ENCODE results near the gene STPG3.

DNA sequence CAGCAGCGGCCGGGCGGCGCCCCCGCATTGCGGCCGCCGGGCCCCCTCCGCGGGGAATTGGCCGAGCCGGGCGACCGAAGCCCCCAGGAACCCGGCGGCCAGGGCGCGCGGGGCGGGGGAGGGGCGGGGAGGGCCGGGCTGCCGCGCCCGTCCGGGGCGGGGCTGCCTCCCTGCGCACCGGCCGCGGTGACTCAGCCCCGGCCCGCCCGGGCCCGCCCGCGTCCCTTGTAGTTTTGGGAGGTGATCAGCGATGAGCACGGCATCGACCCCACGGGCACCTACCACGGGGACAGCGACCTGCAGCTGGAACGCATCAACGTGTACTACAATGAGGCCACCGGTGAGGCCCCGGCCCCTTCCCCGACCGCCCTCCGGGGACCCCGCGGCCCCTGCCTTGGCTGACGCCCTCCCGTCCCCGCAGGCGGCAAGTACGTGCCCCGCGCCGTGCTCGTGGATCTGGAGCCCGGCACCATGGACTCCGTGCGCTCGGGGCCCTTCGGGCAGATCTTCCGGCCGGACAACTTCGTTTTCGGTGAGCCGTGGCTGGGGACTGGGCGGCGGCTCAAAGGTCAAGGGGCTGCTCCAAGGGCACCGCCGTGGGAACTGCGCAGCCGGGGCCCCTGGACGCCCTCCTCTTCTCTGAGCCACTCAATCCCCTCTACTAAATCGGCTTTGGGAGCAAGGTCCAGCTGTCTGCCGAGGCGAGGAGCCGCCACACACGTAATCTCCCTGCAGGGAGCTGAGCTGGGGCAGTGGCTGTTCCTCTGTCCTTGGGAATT is 9.4 kb upstream of the STPG3 start:
- TF ChIP-seq TAF1 (IDR thresholded peaks at IDR 0.05; ENCODE audit: borderline replicate concordance, insufficient read depth, low read length) = no peak
- TF ChIP-seq, protein P1, sequence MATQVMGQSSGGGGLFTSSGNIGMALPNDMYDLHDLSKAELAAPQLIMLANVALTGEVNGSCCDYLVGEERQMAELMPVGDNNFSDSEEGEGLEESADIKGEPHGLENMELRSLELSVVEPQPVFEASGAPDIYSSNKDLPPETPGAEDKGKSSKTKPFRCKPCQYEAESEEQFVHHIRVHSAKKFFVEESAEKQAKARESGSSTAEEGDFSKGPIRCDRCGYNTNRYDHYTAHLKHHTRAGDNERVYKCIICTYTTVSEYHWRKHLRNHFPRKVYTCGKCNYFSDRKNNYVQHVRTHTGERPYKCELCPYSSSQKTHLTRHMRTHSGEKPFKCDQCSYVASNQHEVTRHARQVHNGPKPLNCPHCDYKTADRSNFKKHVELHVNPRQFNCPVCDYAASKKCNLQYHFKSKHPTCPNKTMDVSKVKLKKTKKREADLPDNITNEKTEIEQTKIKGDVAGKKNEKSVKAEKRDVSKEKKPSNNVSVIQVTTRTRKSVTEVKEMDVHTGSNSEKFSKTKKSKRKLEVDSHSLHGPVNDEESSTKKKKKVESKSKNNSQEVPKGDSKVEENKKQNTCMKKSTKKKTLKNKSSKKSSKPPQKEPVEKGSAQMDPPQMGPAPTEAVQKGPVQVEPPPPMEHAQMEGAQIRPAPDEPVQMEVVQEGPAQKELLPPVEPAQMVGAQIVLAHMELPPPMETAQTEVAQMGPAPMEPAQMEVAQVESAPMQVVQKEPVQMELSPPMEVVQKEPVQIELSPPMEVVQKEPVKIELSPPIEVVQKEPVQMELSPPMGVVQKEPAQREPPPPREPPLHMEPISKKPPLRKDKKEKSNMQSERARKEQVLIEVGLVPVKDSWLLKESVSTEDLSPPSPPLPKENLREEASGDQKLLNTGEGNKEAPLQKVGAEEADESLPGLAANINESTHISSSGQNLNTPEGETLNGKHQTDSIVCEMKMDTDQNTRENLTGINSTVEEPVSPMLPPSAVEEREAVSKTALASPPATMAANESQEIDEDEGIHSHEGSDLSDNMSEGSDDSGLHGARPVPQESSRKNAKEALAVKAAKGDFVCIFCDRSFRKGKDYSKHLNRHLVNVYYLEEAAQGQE (IDR thresholded peaks at IDR 0.05; ENCODE audit: insufficient read depth in 1 of 2, low read depth in 2 of 2, low read length in 2 of 2) = no peak

All from PFSK-1 (cell line).